ENCODE measurements around the gene TMEM134. TPM values are rescaled to one million over a fixed set of nuclear protein-coding genes. Genes with fewer than 3 reads are reported as not detected.

TMEM134 gene
- total and polyA plus RNA-seq, 2 of the 4 experiments (the other 2 are of a cell fraction): 12.5 to 55.0 TPM

DNA sequence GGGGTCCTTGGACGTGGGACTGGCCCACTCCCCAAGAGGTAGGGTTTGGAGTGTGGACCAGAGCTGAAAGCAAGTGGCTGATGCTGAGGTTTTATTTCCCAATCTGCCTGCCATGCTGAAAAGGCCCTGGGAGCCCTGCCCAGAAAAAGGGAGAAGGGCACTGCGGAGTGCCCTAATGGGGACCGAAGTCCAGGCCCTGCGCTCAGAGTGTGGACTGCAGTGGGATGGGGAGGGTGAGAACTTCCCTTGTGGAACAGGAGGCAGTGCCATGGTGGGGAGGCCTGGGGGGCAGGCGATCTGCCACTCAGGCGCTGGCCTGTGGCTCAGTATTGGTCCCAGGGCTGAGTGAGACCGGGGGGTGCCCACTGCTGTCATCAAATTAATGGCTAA is 20.8 kb downstream of the TMEM134 start:
- H3K23ac ChIP-seq (ENCODE audit: low read depth, low read length): no peak overlapping the region
- no peak overlapping the region for H4K8ac ChIP-seq (ENCODE audit: low read depth in 2 of 2, low read length in 2 of 2)
- 89% methylated on average over 3 of the region's 7 CpGs; no CpG with 5 or more reads in 1 of the 2 experiments for WGBS, 2 experiments (ENCODE audit: extremely low coverage in 2 of 2, insufficient read length in 1 of 2)
- H3K4me3 ChIP-seq (ENCODE audit: insufficient read depth, low read depth, low read length): no peak overlapping the region
- no peaks in the 10 kb centered on the region for H3K9me3 ChIP-seq (ENCODE audit: control insufficient read depth, insufficient read depth, low read length)
- H3K18ac ChIP-seq (ENCODE audit: low read depth, low read length): no peak overlapping the region
- DNase-seq: no peak
- no peak overlapping the region for H2BK5ac ChIP-seq (ENCODE audit: low read depth, low read length, poor library complexity, severe bottlenecking)
- dilution Hi-C loops (cut with HindIII; ENCODE audit: low sequenced_read_pairs, unreplicated experiment) (no loop called here), intact Hi-C loops (cut with micrococcal nuclease) (no loop called here), in situ Hi-C loops (cut with MboI; ENCODE audit: low sequenced_read_pairs) (no loop called here)
- no peak overlapping the region for H3K56ac ChIP-seq (ENCODE audit: extremely low read depth, insufficient read depth, low read length)
- H3K4ac ChIP-seq (ENCODE audit: low read depth, low read length): no peak overlapping the region
- no peak overlapping the region for H2AK5ac ChIP-seq (ENCODE audit: low read depth, low read length)
- no peak overlapping the region for H3K27ac ChIP-seq (ENCODE audit: insufficient read depth, low read length)
- H4K20me1 ChIP-seq (ENCODE audit: insufficient read depth, low read length): no peaks in the 10 kb centered on the region
- no peak for ATAC-seq (ENCODE audit: low read depth)
- no peak overlapping the region for H2BK20ac ChIP-seq (ENCODE audit: low read depth, low read length)
- H4K5ac ChIP-seq (ENCODE audit: low read depth, low read length): no peak overlapping the region
- H3K36me3 ChIP-seq (ENCODE audit: control insufficient read depth, insufficient read depth, low read length): no peaks in the 10 kb centered on the region
- H3K14ac ChIP-seq (replicated peaks; ENCODE audit: low read depth, low read length): no peak overlapping the region
- no peak overlapping the region for H3K9ac ChIP-seq (ENCODE audit: low read depth, low read length)
- ChIA-PET CTCF (no interaction called here), POLR2A (ENCODE audit: unreplicated experiment) (no interaction called here)
- no peaks in the 10 kb centered on the region for H3K9me1 ChIP-seq (ENCODE audit: insufficient read depth, low read length)
- no peak overlapping the region for H2AFZ ChIP-seq (replicated peaks; ENCODE audit: low read length, poor library complexity)
- TF ChIP-seq CEBPB (IDR thresholded peaks at IDR 0.05; ENCODE audit: low read depth, low read length): no peak
- no peak for TF ChIP-seq FOS (IDR thresholded peaks at IDR 0.05; ENCODE audit: low read depth, low read length)
- TF ChIP-seq SMC3 (IDR thresholded peaks at IDR 0.05; ENCODE audit: low read depth, low read length): no peak
- no peak for TF ChIP-seq BHLHE40 (IDR thresholded peaks at IDR 0.05; ENCODE audit: low read depth, low read length)
- TF ChIP-seq CHD1 (IDR thresholded peaks at IDR 0.05; ENCODE audit: low read depth, low read length): no peak
- TF ChIP-seq MAFK (IDR thresholded peaks at IDR 0.05; ENCODE audit: low read depth, low read length): no peak
- TF ChIP-seq POLR2A (IDR thresholded peaks at IDR 0.05; ENCODE audit: low read depth, low read length): no peak
- TF ChIP-seq MAZ (IDR thresholded peaks at IDR 0.05; ENCODE audit: borderline replicate concordance, low read depth, low read length): no peak
- TF ChIP-seq RAD21 (IDR thresholded peaks at IDR 0.05; ENCODE audit: low read length): no peak
- TF ChIP-seq ELK1 (IDR thresholded peaks at IDR 0.05; ENCODE audit: borderline replicate concordance, low read depth, low read length): no peak
- no peak for TF ChIP-seq NFE2L2 (IDR thresholded peaks at IDR 0.05; ENCODE audit: low read depth, low read length)
- no peak for TF ChIP-seq RFX5 (IDR thresholded peaks at IDR 0.05; ENCODE audit: low read depth, low read length)
- no peaks in the 10 kb centered on the region for H3K79me1 ChIP-seq (ENCODE audit: low read depth in 1 of 2, low read length in 2 of 2)
- no peak overlapping the region for H2BK120ac ChIP-seq (ENCODE audit: low read depth, low read length)
- H2BK15ac ChIP-seq (ENCODE audit: low read depth, low read length): no peak overlapping the region
- BruUV-seq (replicated peaks): no TSS peak
- H3K4me2 ChIP-seq (ENCODE audit: low read depth, low read length): no peak overlapping the region
- H2AK9ac ChIP-seq (replicated peaks; ENCODE audit: low read depth, low read length, poor library complexity): no peak overlapping the region
- H3K27me3 ChIP-seq (ENCODE audit: control insufficient read depth, insufficient read depth, low read length): peaks cover 4% of the 10 kb centered on the region; the same call in 1 of the 2 replicates
- no peak overlapping the region for H4K91ac ChIP-seq (ENCODE audit: insufficient read depth, low read depth, low read length)
- peaks cover 1% of the 10 kb centered on the region; the same call in 1 of the 2 replicates for H3K4me1 ChIP-seq (ENCODE audit: control insufficient read depth, insufficient read depth, low read length)

Data from IMR-90 (cell line).